IPS DF 19.7 (cell line): ENCODE data around the gene CFAP141.
"Not testable (repeated sequence)": the region's sequence is repeated elsewhere in the genome, so short reads cannot be mapped to it uniquely, and the experiment has no call there.

Experiments
- DNase-seq: peaks from one replicate; pipeline ENCODE4 v3.0.0-alpha.2; 2013; ENCODE audit warnings: low read depth, low spot score

The CFAP141 gene

DNA sequence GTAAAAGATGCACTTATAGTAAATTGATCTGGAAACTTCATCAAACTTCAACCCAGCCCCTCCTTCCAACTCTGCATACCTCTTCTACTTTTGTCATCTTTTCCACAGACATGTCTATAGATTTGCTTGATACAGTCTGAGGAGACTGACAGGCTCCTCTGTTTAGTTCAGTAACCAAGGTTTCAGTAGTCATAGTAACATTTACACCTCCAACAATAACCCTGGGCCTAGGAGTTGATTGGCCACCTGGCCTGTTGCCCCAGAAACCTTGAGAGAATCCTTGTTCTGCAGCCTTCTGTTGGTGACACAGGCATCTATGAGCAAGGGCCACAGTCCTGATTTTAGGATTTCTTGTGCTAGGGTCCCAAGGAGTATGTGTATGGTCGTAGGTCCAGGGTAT is at the start of gene CFAP141:
Gene CFAP141, minus strand, starts transcription at position 138 of the 400 bp plus-strand sequence. Its CDS starts 26 bp downstream, at position 112.
- DNase-seq, result no peak

DNA sequence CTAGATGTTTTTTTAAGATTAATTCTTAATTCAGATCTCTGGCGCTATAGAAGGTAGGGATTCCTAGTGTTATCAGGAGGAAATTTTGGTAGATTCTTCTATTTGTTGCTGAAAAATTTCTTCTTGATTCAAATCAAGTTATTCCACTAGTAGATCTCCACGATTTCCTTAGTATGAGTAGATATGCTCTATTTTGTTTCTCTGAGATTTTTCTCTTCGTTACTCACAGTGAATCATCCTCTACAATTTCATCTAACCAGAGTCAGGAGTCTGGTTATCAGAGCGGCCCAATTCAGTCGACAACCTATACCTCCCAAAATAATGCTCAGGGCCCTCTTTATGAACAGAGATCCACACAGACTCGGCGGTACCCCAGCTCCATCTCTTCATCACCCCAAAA is 47.5 kb upstream of the CFAP141 start:
- no peak for DNase-seq

DNA sequence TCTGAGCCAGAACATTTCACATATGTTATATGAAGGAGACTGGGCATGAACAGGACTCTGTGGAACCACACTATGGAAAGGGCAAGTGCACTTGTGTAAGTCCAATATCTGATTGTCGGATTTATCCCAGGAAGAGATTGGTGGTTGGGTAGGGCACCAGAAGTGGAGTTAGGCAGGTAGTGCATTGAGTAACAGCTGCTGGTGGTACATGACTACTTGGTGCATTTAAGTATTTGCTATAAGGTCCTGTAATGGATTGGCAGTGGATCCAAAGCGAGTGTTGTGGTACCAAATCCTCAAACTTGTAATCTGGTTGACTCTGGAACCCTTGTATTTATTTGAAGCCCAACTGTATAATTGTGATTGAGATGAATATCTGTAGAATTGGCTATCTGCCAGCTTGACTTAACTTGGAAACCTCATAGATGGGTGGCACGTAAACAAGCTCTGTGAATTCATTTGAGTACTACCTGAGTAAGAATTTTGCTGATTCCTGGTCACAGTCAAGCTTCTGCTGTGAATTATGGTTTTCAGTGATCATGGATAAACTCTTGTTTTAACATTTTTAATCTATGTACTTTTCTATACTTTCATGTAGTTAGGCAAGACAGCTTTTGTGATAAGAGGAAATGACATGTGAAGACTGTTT is 35.7 kb upstream of the CFAP141 start:
- DNase-seq, result no peak

DNA sequence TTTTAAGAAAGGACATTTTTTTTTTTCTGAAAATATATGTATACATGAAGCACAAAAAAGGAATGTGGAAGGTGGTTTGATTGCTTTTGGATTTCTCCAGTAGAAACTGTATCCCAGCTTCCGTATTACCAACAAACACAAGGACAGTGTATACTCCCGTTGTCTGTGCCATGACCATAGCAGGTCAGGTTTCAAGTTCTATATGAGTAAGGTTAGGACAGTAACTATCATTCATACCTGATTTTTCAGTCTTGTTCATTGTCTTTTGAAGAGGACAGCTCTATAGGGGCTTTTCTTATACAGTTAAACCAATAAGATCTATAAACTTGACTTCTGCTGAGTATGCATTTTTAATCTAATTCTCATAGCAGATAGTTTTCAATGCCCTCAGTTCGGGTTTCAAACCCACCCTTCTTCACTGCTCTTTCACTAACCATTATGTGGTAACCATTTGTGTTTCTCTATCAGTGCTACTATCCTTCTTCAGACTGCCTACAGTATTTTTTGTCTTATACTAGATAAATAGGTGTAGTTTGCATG is 34.2 kb upstream of the CFAP141 start:
- no peak for DNase-seq

DNA sequence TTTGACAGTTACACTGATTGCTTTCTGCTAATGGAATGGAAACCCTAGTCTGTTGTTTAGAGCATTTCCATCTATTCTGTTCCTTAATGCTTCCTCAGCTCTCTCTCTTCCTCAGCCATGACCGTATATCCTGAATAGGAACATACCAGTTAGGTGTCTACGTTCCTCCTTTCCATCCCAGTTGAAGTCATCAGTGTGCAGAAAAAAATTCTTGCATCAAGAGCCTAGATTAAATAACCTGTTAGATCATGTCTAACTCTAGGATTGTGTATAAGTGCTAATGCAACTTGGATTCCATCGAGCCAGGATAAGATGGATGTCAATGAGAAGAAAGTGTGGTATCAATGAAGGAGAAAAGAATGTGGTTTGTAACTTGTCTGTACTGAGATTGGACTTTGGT is 33.4 kb upstream of the CFAP141 start:
- DNase-seq, result no peak

DNA sequence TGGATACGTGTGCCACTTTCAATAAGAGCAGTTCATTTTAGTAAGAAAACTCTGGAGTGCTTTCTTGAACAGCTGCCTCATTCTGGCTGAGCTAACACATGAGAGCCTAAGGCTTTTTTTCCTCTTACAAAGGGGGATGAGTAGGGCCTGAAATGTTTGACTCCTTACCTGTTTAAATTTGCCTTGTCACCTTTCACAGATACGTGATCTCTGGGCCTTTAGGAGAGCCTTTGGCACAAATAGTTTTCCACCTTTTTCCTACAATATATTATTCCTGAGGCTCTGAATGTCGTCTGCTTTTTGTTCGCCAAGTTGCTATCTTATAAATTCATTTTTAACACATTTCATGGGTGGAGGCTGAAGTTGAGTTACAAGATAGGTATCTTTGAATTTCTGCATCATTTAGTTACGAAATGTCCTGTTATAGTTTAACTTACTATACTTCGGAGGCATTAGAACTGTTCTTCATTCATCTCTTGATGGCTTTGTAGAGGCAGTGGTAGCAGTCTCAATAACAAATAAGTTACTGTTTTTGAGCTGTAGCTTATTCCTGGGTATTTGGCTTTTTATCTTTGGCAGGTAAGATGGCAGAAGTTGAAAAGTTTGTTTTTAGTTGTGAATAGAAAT is 31.9 kb upstream of the CFAP141 start:
- no peak for DNase-seq

DNA sequence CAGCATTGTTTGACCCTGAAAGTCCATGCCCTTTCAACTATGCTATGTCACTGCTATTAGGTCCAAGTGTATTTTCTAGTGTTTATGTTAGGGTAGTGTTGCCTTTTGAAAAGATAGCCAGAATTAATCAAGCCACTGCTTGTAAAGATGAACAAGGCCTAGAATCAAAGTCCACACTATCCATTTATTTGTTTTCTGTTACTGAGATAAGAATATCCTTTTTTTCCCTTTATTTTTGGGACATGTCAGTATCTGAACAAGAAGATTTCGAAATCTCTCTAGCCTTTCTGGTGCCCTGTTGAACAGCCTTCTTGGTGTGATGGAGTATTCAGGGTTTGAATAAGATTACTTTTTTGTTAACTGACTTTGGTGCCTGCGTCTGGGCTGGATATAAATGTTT is 31.3 kb upstream of the CFAP141 start:
- DNase-seq, result no peak

DNA sequence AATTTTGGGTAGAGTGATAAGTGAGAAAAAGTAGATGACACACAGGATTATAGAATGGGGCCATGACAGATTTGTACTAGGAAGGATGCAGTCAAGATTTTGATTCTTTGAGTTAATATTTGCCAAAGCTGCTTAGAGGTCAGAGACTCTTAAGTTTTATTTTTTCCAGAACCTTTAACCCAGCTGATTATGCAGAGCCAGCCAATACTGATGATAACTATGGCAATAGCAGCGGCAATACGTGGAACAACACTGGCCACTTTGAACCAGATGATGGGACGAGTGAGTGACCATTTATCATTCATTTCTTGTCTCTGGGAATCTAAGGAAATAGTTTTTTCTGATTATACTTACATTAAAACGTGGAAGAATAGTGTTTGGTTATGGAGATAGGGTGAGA is 30.7 kb upstream of the CFAP141 start:
- DNase-seq, result no peak

DNA sequence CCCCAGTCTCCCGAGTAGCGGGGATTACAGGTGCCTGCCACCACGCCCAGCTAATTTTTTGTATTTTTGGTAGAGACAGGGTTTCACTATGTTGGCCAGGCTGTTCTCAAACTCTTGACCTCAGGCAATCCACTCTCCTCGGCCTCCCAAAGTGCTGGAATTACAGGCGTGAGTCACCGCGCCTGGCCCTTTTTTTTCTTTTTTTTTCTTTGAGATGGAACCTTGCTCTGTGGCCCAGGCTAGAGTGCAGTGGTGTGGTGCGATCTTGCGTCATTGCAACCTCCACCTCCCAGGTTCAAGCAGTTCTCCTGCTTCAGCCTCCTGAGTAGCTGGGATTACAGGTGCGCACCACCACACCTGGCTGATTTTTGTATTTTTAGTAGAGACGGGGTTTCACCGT is 27.0 kb upstream of the CFAP141 start:
- DNase-seq, result not testable (repeated sequence)

DNA sequence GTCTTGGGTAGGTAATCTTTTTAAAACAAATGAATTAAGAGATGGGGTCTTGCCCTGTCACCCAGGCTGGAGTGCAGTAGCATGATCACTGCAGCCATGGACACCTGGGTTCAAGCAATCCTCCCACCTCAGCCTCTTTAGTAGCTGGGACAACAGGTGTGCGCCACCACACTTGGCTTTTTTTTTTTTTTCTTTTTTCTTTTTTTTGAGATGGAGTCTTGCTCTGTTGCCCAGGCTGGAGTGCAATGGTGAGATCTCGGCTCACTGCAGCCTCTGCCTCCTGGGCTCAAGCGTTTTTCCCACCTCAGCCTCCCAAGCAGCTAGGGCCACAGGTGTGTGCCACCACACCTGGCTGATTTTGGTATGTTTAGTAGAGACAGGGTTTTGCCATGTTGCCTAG is 25.0 kb upstream of the CFAP141 start:
- DNase-seq, result not testable (repeated sequence)

DNA sequence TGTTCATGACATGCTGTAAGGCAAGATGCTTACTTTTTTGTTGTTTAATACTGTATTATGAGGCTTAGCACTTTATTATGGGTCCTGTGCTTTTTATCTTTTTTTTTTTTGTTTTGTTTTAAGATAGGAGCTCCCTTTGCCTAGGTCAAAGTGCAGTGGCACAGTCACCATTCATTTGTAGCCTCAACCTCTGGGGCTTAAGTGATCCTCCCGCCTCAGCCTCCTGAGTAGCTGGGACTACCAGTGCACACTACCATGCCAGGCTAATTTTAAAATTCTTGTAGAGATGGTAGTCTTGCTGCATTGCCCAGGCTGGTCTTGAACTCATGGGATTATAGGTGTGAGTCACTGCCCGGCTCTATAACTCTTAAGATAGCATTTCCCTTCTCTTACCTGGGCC is 19.2 kb upstream of the CFAP141 start:
- DNase-seq, result no peak

DNA sequence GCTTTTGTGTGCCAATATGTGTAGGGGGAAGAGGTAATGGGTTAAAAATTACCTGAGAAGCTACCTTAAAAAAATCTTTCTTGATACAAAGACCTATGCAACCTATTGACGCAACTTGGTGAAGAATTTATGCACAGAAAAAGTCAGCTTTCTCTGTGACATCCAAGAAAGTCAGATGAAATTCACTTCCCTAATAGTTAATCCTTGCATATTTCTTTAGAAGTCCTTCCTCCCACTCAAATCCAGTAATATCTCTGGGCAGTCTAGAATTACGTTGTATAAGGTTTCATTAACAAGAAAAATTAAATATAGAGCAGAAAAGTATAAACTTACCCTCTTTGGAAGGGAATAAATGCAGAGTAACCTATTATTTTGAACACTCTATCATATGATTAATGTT is 17.5 kb upstream of the CFAP141 start:
- DNase-seq, result no peak

DNA sequence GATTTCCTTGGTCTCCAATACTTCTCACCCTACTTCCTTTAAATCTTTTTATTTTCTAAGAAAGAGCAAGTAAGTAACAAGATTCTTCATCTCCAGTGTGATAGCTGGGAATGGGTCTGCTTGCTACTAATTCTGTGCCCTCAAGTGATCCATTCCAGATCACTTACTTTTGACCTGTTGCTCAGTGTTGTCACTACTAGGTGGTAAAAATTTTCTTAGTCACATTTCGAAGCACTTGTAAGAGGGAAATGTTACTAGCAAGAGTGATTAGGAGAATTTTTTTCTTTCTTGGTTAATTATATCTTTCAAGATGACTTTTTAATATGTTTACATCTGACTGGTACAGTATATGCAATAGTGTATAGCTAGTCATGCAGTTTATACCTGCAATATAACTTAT is 16.8 kb upstream of the CFAP141 start:
- DNase-seq, result no peak

DNA sequence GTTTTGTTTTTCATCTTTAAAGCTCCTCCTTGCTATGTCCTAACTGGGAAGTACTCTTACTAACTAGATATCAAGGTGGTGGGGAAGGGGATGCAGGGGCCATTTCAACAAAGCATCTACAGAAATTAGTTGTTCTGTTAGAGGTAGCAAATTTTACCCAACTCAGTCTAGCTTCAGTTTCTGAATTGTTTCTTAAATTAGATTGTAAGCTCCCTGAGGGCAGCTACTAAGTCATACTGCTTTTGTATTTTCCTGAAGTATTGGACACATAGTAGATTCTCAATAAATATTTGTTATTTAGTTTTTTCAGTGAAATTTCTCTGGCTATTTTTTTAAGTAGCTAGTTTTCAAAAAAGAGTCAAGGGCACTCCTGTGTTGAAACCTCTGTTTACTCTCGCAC is 16.4 kb upstream of the CFAP141 start:
- no peak for DNase-seq

DNA sequence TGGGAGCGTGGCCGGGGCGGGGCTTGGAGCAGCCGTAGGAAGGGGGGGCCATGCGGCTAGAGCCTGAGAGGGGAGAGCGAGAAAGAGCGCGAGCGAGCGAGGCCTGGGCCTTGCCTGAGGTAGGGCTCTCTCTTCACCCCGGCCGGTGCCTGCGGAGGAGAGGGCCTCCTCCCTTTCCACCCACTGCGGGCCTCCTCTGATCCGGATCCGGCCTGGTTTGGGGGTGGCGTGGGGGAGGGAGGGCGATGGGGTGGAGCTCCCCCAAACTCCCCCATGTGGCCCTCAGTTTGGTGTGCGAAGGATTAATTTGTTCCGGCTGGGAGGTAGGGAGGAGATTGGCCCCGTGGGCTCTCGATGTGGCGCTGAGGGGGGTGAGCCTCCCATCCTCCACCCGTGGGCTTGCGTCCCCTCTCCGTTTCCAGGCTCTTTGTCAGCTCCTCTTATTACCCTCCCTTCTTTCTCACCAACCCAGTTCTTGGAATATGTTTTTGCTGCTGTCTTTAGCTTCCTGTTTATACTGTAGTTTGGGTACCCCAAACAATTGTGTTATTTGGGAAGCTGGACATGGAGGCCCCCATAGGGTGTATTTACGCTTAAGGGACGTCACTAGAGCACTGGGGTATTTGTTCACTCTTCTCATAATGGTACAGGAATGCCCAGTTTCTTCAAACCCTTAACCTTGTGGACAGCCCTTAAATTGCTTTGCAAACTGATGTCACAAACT is 15.3 kb upstream of the CFAP141 start:
- no peak for DNase-seq

DNA sequence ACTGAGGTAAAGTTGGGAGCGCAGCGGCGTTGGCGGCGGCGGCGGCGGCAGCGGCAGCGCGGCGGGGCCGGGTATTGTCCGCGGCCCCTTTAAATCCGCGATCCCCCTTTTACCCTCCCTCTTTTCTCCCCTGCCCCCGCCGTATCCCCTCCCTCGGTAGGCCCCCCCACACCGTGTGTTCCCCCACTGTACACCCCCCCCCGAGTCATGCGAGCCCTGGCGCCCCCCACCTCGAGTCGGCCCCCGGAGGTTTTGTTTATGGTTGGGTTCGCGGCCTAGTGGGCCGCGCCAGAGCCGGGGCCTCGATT is 14.8 kb upstream of the CFAP141 start:
- DNase-seq, result no peak

DNA sequence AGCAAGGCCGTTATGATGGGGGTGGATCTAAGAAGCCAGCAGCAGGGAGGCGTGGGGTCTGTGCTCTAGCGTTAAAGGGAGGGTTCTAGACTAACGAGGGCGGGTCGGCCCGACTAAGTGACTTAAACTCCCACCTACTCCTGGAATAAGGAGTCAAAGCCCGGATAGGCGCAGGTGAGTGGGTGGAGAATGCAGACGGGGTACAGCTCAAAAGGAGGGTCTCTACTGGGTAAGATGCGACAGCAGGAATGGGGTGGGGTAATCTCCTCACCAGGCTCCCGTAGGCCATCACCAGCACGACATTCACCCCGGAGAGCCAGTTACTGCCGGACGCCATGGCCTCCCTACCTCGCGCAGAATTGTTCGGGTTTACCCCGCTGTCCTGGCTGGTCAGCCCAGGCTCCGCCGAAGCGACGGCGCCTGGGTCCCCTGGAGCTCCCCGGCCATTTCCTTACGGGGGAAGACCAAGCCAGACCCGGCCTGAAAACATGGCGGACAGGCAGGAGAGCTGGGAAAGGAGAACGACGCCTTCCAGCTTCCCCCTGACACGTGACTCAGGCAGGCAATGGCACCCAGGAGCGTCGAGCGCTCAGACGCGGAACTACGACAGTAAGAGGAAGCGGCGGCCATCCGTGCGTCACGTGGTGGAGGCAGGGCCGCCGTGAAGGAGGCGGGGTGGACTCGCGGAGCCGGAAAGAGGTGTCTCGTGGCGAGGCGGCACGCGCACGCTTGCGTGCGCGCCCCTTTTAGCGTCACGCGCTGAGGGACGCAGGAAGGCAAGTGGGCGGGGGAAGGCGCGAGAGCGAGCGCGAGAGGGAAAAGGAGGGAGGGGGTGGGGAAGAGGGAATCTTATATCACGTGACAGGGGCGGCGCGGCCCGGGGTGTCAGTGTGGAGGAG is 14.2 kb upstream of the CFAP141 start, which contains the start of gene UBAP2L:
Gene UBAP2L, plus strand, starts transcription at position 885 of the 899 bp plus-strand sequence. CDS start 4,169 bp downstream, outside the sequence.
- peak; percentile 93 for DNase-seq

DNA sequence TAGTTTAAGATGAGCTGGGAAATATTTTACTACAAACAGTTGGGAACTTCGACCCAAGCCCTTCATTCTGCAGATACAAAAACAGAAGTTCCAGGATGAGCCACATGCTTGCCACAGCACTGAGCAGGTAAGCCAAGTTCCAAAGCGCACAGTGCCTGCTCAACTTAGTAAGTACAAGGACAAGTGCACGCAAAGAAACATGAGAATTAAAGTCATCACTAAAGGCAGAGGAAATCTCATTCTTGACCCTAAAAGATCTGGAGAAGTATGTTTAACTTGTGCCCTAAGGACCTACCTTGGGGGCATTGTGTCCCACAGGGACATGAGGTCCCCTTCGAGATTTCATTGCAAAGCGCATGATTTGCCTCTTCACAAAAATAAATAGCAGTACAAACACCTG is 13.4 kb upstream of the CFAP141 start:
- no peak for DNase-seq

DNA sequence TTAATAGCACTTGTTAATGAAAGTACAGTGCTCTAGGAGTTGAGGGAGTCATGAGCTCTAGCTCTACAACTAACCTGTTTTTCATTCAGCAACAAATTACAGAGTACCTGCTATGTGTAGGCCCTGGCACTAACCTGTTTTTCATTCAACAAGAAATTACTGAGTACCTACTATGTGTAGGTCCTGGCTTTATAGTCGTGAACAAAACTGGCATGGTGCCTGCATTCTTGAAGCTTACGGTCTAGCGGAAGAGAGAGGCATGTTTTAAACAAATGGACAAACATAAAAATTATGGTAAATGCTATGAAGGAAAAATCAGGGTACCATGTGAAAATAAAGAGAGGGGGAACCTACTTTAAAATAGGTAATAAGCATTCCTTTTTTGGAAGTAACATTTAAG is 12.4 kb upstream of the CFAP141 start:
- DNase-seq, result no peak

DNA sequence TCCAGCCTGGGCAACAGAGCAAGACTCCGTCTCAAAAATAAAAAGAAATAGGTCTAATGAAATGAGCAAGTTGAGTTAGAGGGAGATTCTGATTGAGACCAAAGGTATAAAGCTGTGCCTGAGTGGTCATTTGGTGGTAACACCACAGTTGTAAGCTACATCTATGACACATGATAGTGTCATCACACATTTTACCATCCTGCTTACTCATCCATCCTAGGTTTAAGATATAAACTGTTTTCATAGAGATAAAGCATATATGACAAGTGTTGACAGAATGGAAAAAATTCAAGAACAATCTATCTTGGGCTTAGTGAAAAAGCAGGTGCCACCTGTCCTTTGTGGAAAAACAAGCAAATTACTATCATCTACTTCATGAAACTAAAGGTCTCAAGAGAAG is 7.1 kb upstream of the CFAP141 start:
- DNase-seq, result no peak

DNA sequence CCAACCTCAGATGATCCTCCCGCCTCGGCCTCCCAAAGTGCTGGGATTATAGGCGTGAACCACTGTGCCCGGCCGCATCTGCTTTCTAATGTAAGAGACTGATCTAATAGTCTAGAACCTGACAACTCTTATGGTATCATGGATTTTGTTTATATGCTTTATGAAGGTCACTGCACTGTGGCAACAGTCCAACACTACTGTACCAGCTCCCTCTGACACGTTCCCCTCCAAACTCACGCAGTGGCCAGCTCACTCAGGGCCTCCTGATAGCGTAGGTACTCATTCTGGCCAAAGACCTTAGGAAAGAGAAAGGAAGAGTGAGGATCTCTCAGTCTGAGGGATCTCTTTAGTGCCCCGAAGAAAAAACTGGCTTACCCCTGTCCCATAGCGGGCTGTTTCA is 6.0 kb upstream of the CFAP141 start:
- DNase-seq, result no peak
